Tibial nerve (tissue), 4 donors: ENCODE data around the gene R3HCC1L.

ENCODE experiments used
- CTCF ChIP-seq, 5 experiments: fragments of 200-600 bp in 3 of 5; fragments of 450-650 bp in 2 of 5; sonication (generic) in 3 of 5; IDR thresholded peaks; one replicate each; pipeline ENCODE4 v1.5.1; 2016 to 2019; ENCODE audit warnings: antibody characterized with exemption in 5 of 5, mild to moderate bottlenecking in 3 of 5, moderate library complexity in 2 of 5
- EP300 ChIP-seq, 2 donors: sonication (generic); formaldehyde crosslinking; IDR thresholded peaks; one replicate each; pipeline ENCODE4 v1.6.1; 2017; ENCODE audit warnings: antibody characterized with exemption in 2 of 2, mild to moderate bottlenecking in 1 of 2
- POLR2A ChIP-seq, 2 donors: fragments of 450-650 bp; IDR thresholded peaks; one replicate each; pipeline ENCODE4 v1.6.1; 2017; ENCODE audit warnings: antibody characterized with exemption in 2 of 2, mild to moderate bottlenecking in 2 of 2, moderate library complexity in 2 of 2

- TF ChIP-seq CTCF (IDR thresholded peaks at IDR 0.05) (no peak), EP300 (IDR thresholded peaks at IDR 0.05) (no peak), POLR2A (IDR thresholded peaks at IDR 0.05) (no peak)
Measured at GRCh38 chr10:98286419-98286818, 152.0 kb downstream of the R3HCC1L start.
